Activated T-cell treated with anti-CD3 and anti-CD28 coated beads, Interleukin-2, amount 50 U/mL, for 72 hours (primary cell): ENCODE measurements around the gene GMCL1. TPM values are rescaled to one million over a fixed set of nuclear protein-coding genes. Genes with fewer than 3 reads are reported as not detected.

Source experiments
- total RNA-seq, 2 donors: library from RNA; stranded (reverse); gene quantifications; one replicate each; pipeline ENCODE4 v1.2.3, GENCODE V29; 2022

GMCL1 gene
- total RNA-seq, 2 donors from 2014 or later = 23.7 to 25.4 TPM

Other genes with a start within 250 kb of the GMCL1 start
- gene AAK1, start 185.9 kb upstream of the GMCL1 start, total RNA-seq = 100 to 1,000 TPM; 134 to 137 TPM
- gene ANXA4, start 87.5 kb upstream of the GMCL1 start, total RNA-seq = 10 to 100 TPM; 25.3 to 30.2 TPM
- gene SNRNP27, start 64.3 kb downstream of the GMCL1 start, total RNA-seq = 10 to 100 TPM; 67.4 to 77.4 TPM
- gene MXD1, start 85.4 kb downstream of the GMCL1 start, total RNA-seq = 10 to 100 TPM; 14.3 to 40.0 TPM
- gene ASPRV1, start 132.0 kb downstream of the GMCL1 start, total RNA-seq = 1 to 10 TPM; 1.0 to 2.0 TPM